ENCODE measurements around the gene PPL. TPM values are rescaled to one million over a fixed set of nuclear protein-coding genes. Genes with fewer than 3 reads are reported as not detected.

Gene PPL
- total and polyA plus RNA-seq, 2 donors (not counting 3 experiments of a cell fraction or from before 2014, with no cell fraction given), result 0.07 to 0.20 TPM

GRCh38 chr16:4938683-4939030, 1.7 kb upstream of the PPL start:
- Histone ChIP-seq H3K4me3 (replicated peaks in 1 of 3; ENCODE audit: insufficient read depth in 1 of 3, low read depth in 1 of 3, low read length in 3 of 3) (no peak overlapping the region), H3K27ac (ENCODE audit: insufficient read depth, low read depth, low read length) (no peak overlapping the region), H4K20me1 (replicated peaks; ENCODE audit: control insufficient read depth, extremely low read depth, insufficient read depth, low read length) (no peaks in the 10 kb centered on the region), H3K36me3 (ENCODE audit: control insufficient read depth in 2 of 2, extremely low read depth in 1 of 2, insufficient read depth in 2 of 2, low read length in 2 of 2) (no peaks in the 10 kb centered on the region), H3K9me3 (replicated peaks; ENCODE audit: control insufficient read depth, insufficient read depth, low read length) (no peaks in the 10 kb centered on the region), H3K9me1 (replicated peaks; ENCODE audit: control insufficient read depth, extremely low read depth, insufficient read depth, low read length) (no peaks in the 10 kb centered on the region), H3K79me2 (ENCODE audit: control insufficient read depth, insufficient read depth, low read length) (no peaks in the 10 kb centered on the region), H3K4me2 (ENCODE audit: insufficient read depth, low read length) (no peak overlapping the region), H3K27me3 (ENCODE audit: control insufficient read depth in 2 of 2, insufficient read depth in 2 of 2, low read length in 2 of 2) (peaks cover 15 to 21% of the 10 kb centered on the region in 2 experiments), H2AFZ (ENCODE audit: low read depth, low read length) (no peak overlapping the region), H3K9ac (replicated peaks; ENCODE audit: extremely low read depth, insufficient read depth, low read length) (no peak overlapping the region), H3K4me1 (ENCODE audit: control insufficient read depth, extremely low read depth, insufficient read depth, low read length) (peaks cover 12% of the 10 kb centered on the region)
- dilution Hi-C loops (cut with MboI; ENCODE audit: extremely low pct_ligation_motif_present, low sequenced_read_pairs), result no loop called here
- no TSS peak for BruUV-seq (replicated peaks)
- TF ChIP-seq JUN (IDR thresholded peaks at IDR 0.05; ENCODE audit: borderline replicate concordance, insufficient read depth, insufficient read length, low read depth) (no peak), GATA2 (IDR thresholded peaks at IDR 0.05; ENCODE audit: insufficient read depth, insufficient read length, low read depth, low read length) (no peak), CTCF (IDR thresholded peaks at IDR 0.05; ENCODE audit: extremely low read depth in 1 of 2, insufficient read depth in 1 of 2, low read depth in 1 of 2, low read length in 2 of 2) (no peak), POLR2A (IDR thresholded peaks at IDR 0.05; ENCODE audit: low read depth, low read length) (no peak), FOS (IDR thresholded peaks at IDR 0.05; ENCODE audit: borderline replicate concordance, insufficient read depth, low read length) (no peak), MAX (IDR thresholded peaks at IDR 0.05; ENCODE audit: insufficient read depth, insufficient read length) (no peak), POLR2AphosphoS5 (IDR thresholded peaks at IDR 0.05; ENCODE audit: insufficient read depth, low read depth, low read length) (no peak)
- DNase-seq (ENCODE audit: low read depth, low spot score) (no peak), FAIRE-seq (no peak)
- ChIA-PET CTCF (no interaction called here), POLR2A (no interaction called here)
- intact Hi-C loops (cut with micrococcal nuclease), result no loop called here
